A673 (cell line): ENCODE results near the gene METTL22.

Experiments used
- EZH2 ChIP-seq: fragments of 200-600 bp; sonication (generic); IDR thresholded peaks from 2 replicates; pipeline ENCODE4 v1.6.1; 2017; ENCODE audit warnings: borderline replicate concordance, low read depth, mild to moderate bottlenecking, mixed read lengths, antibody characterized with exemption, low read length; ENCODE audit not compliant: poor library complexity, severe bottlenecking
- TF ChIP-seq, protein P1 (sequence below): fragments of 300-800, 200-600 bp; sonication (generic); conservative IDR thresholded peaks from 2 replicates; pipeline ENCODE4 v1.5.1; 2017; ENCODE audit warnings: low read depth, mild to moderate bottlenecking, antibody characterized with exemption, low read length, moderate library complexity, mixed read lengths

DNA sequence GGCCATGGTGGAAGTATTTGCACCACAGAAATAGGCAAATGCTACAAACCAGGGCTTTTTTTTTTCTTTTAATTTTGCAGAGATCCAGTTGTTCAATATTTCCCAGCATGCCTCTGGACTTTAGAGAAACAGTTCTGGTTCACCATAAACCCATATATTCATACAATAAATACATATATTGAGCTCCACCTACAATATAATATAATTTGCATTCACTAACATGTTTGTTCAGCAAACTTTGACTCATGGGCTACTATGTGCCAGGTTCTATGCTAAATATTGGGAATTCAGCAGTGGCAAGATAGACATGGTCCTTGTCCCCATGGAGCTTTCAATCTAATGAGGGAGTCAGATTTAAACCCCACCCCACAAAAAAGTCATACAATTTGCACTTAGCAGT lies 34.4 kb upstream of the METTL22 start:
- TF ChIP-seq, protein P1, sequence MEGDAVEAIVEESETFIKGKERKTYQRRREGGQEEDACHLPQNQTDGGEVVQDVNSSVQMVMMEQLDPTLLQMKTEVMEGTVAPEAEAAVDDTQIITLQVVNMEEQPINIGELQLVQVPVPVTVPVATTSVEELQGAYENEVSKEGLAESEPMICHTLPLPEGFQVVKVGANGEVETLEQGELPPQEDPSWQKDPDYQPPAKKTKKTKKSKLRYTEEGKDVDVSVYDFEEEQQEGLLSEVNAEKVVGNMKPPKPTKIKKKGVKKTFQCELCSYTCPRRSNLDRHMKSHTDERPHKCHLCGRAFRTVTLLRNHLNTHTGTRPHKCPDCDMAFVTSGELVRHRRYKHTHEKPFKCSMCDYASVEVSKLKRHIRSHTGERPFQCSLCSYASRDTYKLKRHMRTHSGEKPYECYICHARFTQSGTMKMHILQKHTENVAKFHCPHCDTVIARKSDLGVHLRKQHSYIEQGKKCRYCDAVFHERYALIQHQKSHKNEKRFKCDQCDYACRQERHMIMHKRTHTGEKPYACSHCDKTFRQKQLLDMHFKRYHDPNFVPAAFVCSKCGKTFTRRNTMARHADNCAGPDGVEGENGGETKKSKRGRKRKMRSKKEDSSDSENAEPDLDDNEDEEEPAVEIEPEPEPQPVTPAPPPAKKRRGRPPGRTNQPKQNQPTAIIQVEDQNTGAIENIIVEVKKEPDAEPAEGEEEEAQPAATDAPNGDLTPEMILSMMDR: no peak
- no peak for TF ChIP-seq EZH2
